Liver (tissue), 3 donors: ENCODE data around the gene GLRB.

Experiments
- GABPA ChIP-seq, 2 donors: IDR thresholded peaks in 1 of 2; conservative IDR thresholded peaks in 1 of 2; 2 replicates each; pipeline ENCODE4 v1.6.1; 2016; ENCODE audit warnings: antibody characterized with exemption in 2 of 2, mild to moderate bottlenecking in 1 of 2, moderate library complexity in 1 of 2
- JUND ChIP-seq, 2 donors: IDR thresholded peaks; 2 replicates each; pipeline ENCODE4 v1.6.1; 2016; ENCODE audit warnings: antibody characterized with exemption in 2 of 2
- RAD21 ChIP-seq, 2 donors: IDR thresholded peaks; 2 replicates each; pipeline ENCODE4 v1.6.1; 2016; ENCODE audit warnings: antibody characterized with exemption in 2 of 2, mild to moderate bottlenecking in 2 of 2
- RXRA ChIP-seq, 2 donors: IDR thresholded peaks; 2 replicates each; pipeline ENCODE4 v1.6.1; 2017 to 2018; ENCODE audit warnings: antibody characterized with exemption in 2 of 2, mild to moderate bottlenecking in 1 of 2
- TF ChIP-seq, protein P1 (sequence below): fragments of 150-350 bp; IDR thresholded peaks from 2 replicates; pipeline ENCODE4 v1.5.1; 2017; ENCODE audit warnings: improper control_type of control experiment, low read depth, low read length; ENCODE audit not compliant: missing input control
- donor health status: healthy.
- donor health status: healthy.

GRCh38 chr4:157040405-157040804 is 35.5 kb upstream of the GLRB start:
- no peak for TF ChIP-seq JUND (IDR thresholded peaks at IDR 0.05)
- TF ChIP-seq, protein P1, sequence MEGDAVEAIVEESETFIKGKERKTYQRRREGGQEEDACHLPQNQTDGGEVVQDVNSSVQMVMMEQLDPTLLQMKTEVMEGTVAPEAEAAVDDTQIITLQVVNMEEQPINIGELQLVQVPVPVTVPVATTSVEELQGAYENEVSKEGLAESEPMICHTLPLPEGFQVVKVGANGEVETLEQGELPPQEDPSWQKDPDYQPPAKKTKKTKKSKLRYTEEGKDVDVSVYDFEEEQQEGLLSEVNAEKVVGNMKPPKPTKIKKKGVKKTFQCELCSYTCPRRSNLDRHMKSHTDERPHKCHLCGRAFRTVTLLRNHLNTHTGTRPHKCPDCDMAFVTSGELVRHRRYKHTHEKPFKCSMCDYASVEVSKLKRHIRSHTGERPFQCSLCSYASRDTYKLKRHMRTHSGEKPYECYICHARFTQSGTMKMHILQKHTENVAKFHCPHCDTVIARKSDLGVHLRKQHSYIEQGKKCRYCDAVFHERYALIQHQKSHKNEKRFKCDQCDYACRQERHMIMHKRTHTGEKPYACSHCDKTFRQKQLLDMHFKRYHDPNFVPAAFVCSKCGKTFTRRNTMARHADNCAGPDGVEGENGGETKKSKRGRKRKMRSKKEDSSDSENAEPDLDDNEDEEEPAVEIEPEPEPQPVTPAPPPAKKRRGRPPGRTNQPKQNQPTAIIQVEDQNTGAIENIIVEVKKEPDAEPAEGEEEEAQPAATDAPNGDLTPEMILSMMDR, result no peak
- TF ChIP-seq RXRA (IDR thresholded peaks at IDR 0.05), result no peak
- TF ChIP-seq GABPA (IDR thresholded peaks at IDR 0.05 in 1 of 2, conservative IDR thresholded peaks at IDR 0.05 in 1 of 2), result no peak
- no peak for TF ChIP-seq RAD21 (IDR thresholded peaks at IDR 0.05)
